Posterior vena cava (tissue), 2 donors: ENCODE data around the gene WFDC2. TPM values are rescaled to one million over a fixed set of nuclear protein-coding genes. Genes with fewer than 3 reads are reported as not detected.

Experiments
- DNase-seq: peaks from one replicate; pipeline ENCODE4 v3.0.0-alpha.2; 2020; ENCODE audit warnings: low spot score
- intact Hi-C, 2 donors: fragments of 100-400 bp; cut with DNase I; formaldehyde crosslinking; loops; one replicate each; pipeline versions ENCODE4 v1.14.1 to v1.14.2; 2022 to 2023
- long read RNA-seq, 2 donors: library from polyadenylated mRNA; unstranded; transcript quantifications; one replicate each; pipeline ENCODE4 v2.0.0, GENCODE V29; 2020 to 2021
- total RNA-seq, 2 donors: library from RNA; stranded (reverse); fragmentation: NEBNext Ultra II Directional; extraction: Animal tissue kit (Norgen Biotek cat#: 25700); gene quantifications; one replicate each; pipeline ENCODE4 v1.2.1, GENCODE V29; 2021
- donor health status: DM: yes; HTN: yes; CAD: no.
- donor health status: DM: yes; HTN: yes; CAD: no.

WFDC2 gene
- 10 to 100 TPM; 38.0 to 57.7 TPM for total RNA-seq
- long read RNA-seq, donor 1, result 0 reads
- long read RNA-seq, donor 2, transcript WFDC2-204 (4 exons, 614 nt), result major isoform, 7 of 10 reads
- long read RNA-seq, donor 2, partial matches to known transcripts, result 3 of 10 reads
- long read RNA-seq, donor 2, other reads (novel, unspliced or antisense), result 0 of 10 reads

GRCh38 chr20:45469336-45470261, at the start of gene WFDC2:
TSS of gene WFDC2 (plus strand) at chr20:45469753. CDS start at chr20:45469782, 29 bp downstream.
- no peak for DNase-seq
- intact Hi-C loops, result loop anchor here in 1 of 2 donors (10.0 kb wide), 1 partner anchor 305 kb away; no protein-coding TSS in a partner anchor

DNA sequence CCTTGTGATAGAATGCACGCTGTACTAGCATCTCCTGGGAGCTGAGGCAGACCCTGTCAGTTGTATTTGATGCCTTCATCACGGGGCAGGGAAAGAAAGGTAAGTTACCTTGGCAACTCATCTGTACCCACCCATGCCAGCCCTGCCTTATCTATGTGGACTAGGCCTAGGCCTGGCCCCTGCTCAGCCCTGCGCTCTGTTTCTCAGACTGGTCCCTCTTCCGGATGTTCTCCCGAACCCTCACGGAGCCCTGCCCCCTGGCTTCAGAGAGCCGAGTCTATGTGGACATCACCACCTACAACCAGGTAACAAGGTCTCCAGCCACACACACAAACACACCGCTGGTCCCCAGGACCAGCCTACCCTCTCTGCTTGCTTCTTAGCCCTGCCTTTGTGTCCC, 49.4 kb upstream of the WFDC2 start:
- no peak for DNase-seq
- intact Hi-C loops, result no loop called here

DNA sequence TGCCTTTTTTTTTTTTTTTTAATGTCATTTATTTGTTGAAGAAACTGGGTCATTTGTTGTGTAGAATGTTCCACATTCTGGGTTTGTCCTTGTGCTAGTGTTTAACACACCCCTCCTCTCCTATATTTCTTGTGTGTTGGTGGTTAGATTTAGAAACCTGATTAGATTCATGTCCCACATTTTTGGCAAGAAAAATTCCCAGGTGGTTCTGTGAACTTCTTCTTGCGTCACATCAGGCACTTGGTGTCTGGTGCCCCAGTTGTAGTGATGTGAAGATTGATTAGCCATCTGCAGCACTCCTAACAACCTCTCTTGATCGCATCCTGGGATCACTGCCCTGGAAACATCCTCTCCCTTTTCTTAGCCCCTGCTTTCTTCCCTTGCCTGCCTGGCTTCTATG, 45.9 kb upstream of the WFDC2 start:
- intact Hi-C loops, result no loop called here
- no peak for DNase-seq

- intact Hi-C loops, result no loop called here
- no peak for DNase-seq
These were observed 44.0 kb upstream of the WFDC2 start for GRCh38 chr20:45425561-45425960.

GRCh38 chr20:45426320-45427016, 43.1 kb upstream of the WFDC2 start:
- intact Hi-C loops, result no loop called here

DNA sequence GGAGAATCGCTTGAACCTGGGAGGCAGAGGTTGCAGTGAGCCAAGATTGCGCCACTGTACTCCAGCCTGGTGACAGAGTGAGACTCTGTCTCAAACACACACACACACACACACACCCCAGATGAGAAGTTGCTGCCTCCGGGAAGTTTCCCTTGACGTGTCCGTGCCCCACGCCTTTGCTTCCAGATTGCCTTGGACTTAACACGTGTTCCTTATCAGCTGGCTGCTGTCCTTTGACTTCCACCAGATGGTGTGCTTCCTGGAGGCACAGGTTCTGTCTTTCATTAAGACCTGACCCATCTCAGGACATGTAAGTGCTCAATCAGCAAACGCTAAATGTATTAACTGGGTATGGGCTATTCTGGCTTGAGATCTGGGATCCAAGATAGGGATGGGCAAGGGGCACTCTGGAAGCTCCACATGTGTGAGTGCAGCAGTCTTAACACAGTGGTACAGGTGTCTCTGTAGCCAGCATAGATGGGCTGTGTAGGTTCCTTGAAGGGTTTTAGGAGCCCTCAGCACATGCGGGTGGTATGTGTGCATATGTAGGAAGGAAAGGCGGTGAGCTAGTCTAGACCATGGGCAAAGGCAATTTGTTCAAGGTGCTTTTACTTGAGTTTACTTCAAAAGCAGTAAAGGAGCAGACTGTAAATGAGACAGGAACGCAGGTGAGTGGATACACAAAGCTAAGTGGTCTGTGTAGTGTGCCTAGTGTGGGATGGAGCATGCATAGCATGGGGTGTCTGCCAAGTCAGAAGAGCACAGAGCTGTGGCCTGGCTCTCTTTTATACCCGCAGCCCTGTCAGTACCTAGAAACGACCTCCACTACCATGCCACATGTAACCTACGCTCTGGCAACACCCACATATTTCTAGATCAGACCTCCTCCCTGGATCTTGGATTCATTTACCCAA, 42.1 kb upstream of the WFDC2 start:
- DNase-seq, result no peak
- intact Hi-C loops, result no loop called here

More at GRCh38 chr20:45426320-45427016, 43.1 kb upstream of the WFDC2 start:
- no peak for DNase-seq

GRCh38 chr20:45429618-45430017, 39.9 kb upstream of the WFDC2 start:
- intact Hi-C loops, result no loop called here
- DNase-seq, result no peak

GRCh38 chr20:45432294-45432693, 37.3 kb upstream of the WFDC2 start:
- intact Hi-C loops, result no loop called here
- no peak for DNase-seq

DNA sequence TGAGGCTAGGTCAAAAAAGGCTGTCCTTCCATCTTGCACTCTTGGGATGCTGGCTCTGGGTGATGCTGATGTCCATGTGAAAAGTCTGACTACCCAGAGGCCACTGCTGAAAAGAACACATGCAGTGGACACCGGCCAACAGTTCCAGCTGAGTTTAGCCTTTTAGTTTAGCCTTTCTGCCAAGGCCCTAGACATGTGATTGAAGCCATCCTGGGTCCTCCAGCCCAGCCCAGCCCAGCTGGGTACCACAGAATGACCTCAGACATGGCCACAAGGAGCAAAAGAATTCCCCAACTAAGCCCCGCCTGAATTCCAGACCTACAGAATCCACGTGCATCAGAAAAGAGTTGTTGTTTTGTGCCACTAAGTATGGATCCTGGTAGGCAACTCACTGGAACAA, 36.2 kb upstream of the WFDC2 start:
- intact Hi-C loops, result no loop called here

GRCh38 chr20:45433976-45434375, 35.6 kb upstream of the WFDC2 start:
- intact Hi-C loops, result no loop called here
- DNase-seq, result no peak

More for the DNA sequence above, 36.2 kb upstream of the WFDC2 start:
- no peak for DNase-seq

GRCh38 chr20:45436732-45437485, 32.6 kb upstream of the WFDC2 start:
- intact Hi-C loops, result loop anchor here in 1 of 2 donors (5.0 kb wide), 2 partner anchors 75 to 115 kb away; partner anchors contain the start of gene SYS1
- peak; percentile 97 for DNase-seq

DNA sequence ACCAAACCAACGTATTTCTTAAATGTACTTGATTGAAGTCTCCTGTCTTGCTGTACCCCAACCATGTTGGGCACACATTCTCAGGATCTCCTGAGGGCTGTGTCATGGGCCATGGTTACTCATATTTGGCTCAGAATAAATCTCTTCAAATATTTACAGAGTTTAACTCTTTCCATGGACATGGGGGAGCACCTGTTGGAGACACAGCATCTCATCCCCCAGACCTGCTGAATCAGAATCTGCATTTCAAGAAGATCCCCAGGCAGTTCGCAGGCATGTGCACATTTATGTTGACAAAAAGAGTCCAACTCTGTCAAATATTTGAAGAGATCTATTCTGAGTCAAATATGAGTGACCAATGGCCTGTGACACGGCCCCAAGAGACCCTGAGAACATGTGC, 29.1 kb upstream of the WFDC2 start:
- intact Hi-C loops, result no loop called here
- DNase-seq, result no peak

- DNase-seq, result no peak
- intact Hi-C loops, result no loop called here
These were observed 28.5 kb upstream of the WFDC2 start for GRCh38 chr20:45440891-45441685.

DNA sequence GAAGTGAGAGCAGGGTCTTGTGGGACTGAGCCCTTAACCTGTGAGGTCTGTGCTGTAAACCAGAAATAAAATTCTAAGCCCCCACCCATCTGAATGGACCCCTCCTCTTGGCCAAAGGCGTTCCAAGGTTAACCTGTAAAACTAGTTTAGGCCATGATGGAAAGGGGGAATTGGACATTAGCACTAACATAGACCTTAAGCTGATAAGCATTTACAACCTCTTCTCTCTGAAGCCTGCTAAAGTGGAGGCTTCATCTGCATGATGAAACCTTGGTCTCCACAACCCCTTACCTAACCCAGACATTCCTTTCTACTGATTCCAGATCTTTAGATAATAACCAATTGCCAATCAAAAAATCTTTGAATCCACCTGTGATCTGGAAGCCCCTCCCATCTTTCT, 27.8 kb upstream of the WFDC2 start:
- intact Hi-C loops, result no loop called here
- no peak for DNase-seq

DNA sequence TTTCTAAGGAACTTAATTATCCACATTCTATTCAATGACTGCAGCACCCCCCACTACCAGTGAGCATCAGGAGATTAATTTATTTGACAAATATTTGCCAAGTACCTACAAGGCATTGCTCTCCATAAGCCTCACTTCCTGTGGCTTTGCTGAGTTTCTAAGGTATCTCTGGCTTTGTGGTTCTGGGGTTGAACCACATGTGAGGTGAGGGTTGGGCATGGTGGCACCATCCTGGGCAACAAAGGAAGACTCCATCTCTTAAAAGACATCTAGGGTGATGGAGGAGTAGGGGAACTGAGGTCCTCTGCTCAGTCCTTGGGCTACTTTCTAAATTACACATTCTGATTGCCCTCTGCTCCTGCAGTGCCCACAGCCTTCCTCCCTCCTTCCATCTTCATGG, 25.5 kb upstream of the WFDC2 start:
- no peak for DNase-seq
- intact Hi-C loops, result no loop called here

DNA sequence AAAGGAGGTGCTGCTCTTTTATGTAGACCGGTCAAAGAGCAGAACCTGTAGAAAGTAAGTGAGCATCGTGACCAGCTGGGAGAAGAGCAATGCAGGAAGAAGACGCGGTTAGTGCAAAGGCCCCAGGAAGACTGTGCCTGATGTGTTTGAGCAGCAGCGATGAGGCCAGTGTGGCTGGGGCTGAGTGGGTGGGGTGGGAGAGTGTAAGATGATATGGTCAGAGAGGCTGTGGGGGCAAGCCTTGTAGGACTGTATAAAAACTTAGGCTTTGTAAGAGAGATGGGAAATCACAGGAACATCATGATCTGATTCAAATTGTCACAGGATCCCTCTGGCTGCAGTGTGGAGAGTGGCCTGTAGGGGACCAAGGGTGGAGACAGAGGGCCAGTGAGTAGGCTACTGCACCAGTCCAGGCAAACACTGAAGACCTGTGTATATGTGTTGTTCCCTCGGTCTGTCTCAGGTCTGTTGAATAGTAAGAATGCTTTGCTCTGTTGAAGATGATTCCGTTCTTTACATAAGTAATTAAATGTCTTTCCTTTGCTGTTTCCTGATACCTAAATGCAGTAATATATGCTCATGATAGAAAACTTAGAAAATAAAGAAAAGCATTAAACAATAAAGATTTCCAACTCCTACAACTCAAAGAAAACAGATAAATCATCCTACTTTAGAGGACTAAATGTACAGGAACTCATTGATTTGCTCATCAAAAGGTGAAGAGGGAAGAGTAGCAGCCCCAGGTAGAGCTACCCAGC, 23.6 kb upstream of the WFDC2 start:
- DNase-seq, result no peak
- intact Hi-C loops, result no loop called here

DNA sequence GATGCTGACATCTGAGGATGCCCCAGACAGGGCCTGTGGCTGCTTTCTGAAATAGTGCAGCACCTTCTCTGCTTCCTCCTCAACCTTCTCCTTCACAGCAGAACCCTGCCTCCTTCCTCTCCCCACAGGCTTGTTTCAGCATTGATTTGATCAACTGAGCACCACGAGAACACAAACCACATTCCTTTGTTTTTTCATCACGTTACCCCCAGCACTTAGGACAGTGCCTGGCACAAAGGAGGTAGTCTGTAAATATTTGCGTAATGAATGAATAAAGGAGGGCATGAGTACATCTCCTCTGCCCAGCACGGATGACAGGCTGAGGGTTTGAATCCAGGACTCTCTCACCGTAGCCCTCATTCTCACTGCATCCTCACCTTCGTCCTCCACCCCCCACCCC, 21.3 kb upstream of the WFDC2 start:
- no peak for DNase-seq
- intact Hi-C loops, result no loop called here
